HG02870 (cell line): ENCODE data around the gene PRICKLE4.
"Not testable (repeated sequence)": the region's sequence is repeated elsewhere in the genome, so short reads cannot be mapped to it uniquely, and the experiment has no call there.

Experiments
- ATAC-seq: cut with Tn5 transposase; IDR thresholded peaks from one replicate; pipeline ENCODE4 v1.9.1; 2021; ENCODE audit warnings: mild to moderate bottlenecking, moderate library complexity; ENCODE audit not compliant: unreplicated experiment

The PRICKLE4 gene

GRCh38 chr6:41791305-41791704 lies 10.7 kb downstream of the PRICKLE4 start:
- no peak for ATAC-seq

DNA sequence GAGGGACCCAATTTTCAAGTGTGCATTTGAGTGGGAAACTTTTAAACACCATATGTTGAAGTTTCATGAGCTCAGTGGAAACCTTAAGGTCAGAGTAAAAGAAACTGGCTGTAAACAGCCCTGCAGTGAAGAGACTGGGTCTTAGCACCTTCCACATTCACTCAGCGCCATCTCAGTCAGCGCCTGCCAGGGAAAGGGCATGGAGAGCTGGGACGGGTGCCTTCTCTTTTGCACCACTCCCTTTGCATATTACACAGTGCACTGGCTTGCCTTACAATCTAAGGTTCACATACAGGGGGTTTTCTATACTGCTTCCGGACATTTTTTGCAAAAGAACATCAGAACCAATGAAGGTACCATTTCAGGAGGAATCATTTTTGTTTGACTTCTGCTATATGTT lies 11.4 kb downstream of the PRICKLE4 start:
- ATAC-seq: no peak

GRCh38 chr6:41796474-41796873 lies 15.9 kb downstream of the PRICKLE4 start:
- no peak for ATAC-seq

GRCh38 chr6:41798901-41799558 lies 18.4 kb downstream of the PRICKLE4 start:
- ATAC-seq: no peak

DNA sequence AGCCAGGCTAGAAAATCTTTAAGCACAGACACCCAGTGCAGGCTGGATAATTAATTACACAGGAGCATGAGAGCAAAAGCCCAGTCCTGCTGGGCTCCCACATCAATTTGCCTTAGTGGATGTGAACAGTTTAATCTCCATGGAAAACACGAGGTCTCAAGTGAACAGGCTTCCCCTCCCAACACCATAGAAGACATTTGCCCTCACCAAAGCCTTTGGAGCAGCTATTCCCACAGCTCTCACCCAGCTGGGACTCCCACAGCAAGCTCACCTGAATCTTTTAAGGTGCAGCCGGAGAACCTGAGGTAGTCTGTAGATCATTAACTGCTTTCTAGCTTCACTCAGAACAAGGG lies 19.0 kb downstream of the PRICKLE4 start:
- no peak for ATAC-seq

DNA sequence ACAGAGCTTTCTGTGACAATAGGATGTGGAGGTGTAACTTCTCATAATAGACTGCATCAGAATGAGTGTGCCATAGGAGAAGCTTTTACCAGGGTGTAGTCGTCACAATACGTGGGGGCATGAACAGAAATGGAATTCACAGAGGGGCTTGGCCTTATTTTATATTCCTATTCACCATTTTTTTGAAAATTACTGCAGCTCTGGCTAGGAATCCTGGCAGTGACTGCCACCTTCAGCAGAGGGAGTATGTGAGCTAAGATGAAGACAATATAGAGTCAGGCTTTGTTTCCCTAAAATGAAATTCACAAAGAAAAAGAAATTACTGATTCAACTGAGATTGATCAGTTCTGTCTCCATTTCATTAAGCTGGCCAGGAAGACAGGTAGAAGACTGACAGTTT lies 20.8 kb downstream of the PRICKLE4 start:
- ATAC-seq: no peak

DNA sequence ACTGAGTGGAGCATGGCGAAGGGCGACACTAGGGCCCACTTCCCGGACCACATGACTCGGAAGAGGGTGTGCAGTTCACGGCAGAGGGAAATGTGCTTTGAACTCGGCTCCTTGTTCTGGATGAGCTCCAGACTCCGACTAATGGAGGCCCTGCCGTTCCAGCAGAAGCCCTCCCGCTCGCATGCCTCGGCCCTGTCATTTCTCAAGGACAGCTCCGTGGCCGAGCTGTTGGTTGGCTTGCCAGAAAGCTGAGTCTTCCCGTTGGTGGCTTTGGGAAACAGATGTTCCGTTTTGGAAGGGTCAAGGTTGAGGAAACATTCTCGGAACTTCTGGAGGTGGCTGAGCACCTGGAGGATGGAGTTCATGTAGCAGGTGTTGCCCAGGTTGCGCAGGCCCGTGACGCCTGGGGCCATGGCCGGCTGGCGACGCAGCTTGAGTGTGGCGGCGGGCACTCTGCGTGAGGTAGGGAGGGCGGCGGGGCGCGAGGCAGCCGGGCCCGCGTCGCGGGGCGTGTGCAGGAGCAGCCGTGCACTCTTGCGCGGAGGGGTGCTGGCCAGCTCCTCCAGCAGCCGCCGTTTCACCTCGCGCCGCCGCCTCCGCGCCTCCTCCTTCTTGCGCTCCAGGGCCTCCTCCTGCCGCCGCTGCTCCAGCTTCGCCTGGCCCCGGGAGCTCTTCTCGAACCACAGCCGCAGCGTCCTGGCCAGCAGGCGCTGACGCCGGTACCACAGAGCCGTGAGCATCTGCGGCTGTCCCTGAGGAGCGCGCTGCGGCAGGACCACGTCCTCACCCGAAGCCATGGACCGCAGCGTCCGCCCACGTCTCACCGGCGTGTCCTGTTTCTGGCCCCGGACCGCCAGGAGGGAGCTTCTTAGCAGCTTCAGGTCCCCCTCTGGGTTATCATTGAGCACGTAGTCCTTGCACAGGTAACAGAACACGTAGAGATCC lies 25.5 kb downstream of the PRICKLE4 start:
- ATAC-seq: no peak

- no peak for ATAC-seq
Observed at GRCh38 chr6:41811095-41811494, 30.5 kb downstream of the PRICKLE4 start.

- not testable (repeated sequence) for ATAC-seq
Observed at GRCh38 chr6:41811946-41812345, 31.4 kb downstream of the PRICKLE4 start.

GRCh38 chr6:41813469-41813868 lies 32.9 kb downstream of the PRICKLE4 start:
- no peak for ATAC-seq

DNA sequence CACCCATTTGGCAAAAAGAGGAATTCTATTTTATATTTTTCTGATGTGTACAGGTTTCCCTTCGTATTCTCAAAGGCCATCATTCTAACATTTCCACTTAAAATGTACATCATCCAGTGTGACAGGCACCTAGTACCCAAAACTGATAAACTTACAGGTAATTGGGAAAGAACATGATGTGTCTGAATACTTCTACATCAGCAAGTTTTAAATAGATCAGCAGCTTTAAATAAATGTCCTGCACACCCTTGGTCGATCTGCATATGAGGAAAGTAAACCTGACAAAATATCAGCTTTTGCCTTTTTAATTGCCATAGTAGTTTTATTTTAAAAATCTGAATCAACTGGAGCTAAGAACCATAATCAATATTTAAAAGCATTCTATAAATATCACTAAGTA lies 33.4 kb downstream of the PRICKLE4 start:
- ATAC-seq: no peak

GRCh38 chr6:41814629-41815028 lies 34.0 kb downstream of the PRICKLE4 start:
- no peak for ATAC-seq

GRCh38 chr6:41815587-41815986 lies 35.0 kb downstream of the PRICKLE4 start:
- no peak for ATAC-seq

DNA sequence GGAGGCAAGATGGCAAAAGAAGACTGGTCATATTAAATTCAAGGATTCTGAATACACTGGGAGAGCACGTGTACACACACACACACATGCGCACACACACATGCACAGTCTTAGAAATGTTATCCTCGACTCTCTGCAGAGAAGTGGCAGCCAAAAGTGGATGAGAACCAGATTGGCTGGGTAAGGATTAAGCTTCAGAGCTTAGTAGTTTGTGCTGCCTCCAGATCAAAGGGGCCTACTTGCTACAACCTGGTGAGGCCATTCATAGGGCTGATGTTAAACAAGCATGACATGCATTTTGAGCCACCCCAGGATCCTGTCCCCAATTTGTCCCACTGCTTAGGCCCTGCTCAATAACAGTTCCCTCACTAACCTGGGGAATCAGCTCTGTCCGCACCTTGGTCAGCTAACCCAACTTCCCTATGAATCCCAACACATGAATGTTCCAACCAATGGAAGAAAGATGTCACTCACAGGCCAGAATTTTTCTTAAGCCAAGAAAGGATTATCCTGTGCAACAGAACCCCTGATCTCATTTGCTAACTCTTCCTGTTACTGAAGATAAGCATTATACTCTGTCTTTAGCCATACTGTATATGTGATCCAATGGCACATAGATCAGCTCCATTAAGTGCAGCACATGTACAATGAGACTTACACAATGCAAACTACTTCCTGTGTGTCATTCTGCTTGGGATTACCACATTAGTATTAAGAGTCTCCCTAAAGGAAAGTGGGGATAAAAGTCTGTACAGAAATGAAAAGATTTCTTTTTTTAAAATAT lies 37.9 kb downstream of the PRICKLE4 start:
- ATAC-seq: no peak

- ATAC-seq: no peak
Observed at GRCh38 chr6:41821266-41821665, 40.7 kb downstream of the PRICKLE4 start.

GRCh38 chr6:41822021-41822420 lies 41.4 kb downstream of the PRICKLE4 start:
- no peak for ATAC-seq

GRCh38 chr6:41823178-41823577 lies 42.6 kb downstream of the PRICKLE4 start:
- ATAC-seq: no peak

DNA sequence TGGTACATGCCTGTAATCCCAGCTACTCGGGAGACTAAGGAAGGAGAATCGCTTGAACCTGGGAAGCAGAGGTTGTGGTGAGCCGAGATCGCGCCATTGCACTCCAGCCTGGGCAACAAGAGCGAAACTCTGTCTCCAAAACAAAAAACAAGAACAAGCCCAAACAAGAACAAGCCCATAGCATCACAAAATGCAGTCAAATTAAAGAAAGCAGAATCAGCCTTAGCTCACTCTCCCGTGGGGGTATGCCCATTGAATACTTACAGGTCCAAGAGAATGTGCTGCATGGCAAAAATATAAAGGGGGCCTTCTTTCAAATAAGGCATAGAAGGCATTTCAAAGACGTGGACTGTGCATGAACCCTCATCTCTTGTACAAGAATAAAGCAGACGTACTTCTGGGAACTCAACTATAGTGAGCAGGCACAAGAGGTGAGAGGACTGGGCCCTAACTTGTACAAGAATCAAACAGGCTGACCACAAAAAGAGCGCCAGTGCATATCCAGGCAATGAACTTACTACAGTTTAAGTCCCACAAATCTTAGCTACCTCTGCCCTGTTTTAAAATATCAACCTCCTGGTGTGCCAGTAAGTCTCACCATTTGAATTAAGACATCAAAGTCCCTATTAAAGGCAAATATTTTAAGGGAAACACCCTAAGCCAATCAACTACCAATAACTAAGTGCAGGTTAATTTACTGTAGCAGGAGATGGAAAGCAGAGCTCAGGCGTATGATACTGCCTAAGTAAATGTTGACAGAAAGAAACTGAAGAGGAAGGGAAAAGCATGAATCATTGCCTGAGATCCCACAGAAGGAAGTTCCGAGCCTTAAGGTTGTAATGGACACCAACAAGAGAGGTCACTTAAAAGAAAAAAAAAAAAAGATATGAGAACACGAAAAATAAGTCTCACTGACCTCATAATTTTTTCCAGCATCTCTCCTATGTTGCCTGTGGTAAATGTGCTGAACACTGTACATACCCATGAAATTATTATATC lies 44.3 kb downstream of the PRICKLE4 start:
- ATAC-seq: no peak

DNA sequence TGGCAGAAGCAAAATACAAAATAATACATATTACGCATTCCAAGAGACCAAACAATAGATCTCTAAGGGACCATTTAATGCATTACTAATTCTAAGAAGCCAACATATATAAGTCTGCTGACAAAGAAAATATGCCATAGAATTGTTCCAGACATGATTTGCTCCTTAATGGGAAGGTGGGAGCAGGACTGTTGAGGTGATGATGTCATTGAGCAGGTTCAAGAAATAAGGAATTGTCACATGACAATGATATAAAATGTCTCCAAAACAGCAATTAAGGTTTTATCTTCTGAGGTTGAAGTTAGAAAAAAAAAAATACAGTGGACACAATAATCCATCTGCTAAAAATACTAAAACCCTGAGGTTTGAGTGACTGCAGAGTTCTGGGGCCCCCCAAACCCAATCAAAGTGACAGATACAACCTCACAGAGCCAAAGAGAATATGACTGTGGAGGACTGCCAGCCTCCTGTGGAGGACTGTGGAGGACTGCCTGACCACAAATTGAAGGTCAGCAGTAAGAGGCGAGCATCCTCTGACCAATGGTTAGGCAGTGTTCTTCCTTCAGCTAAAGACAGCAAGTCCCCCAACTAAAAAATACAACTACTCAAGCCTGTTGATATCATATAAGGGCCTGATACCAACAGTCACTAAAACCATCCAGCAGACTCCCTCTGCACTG lies 45.9 kb downstream of the PRICKLE4 start:
- ATAC-seq: no peak

- no peak for ATAC-seq
Observed at GRCh38 chr6:41832263-41832662, 51.7 kb downstream of the PRICKLE4 start.
